Activated CD8-positive, alpha-beta memory T cell treated with anti-CD3 and anti-CD28 coated beads, Interleukin-2, amount 10 ng/mL, durations not matched to agents 7 days and 5 days (primary cell): Measurements from ENCODE around the gene HJV. TPM values are rescaled to one million over a fixed set of nuclear protein-coding genes. Genes with fewer than 3 reads are reported as not detected.

Source experiments
- ATAC-seq: fragments of 150-1000 bp; cut with Tn5 transposase; one replicate; pipeline ENCODE4 v1.10.0; 2021; ENCODE audit warnings: moderate library complexity
- CTCF ChIA-PET: fragments of 350-600 bp; sonication (Branson Sonifier 250); formaldehyde crosslinking; loops from one replicate; lab custom pipeline; 2021; ENCODE audit warnings: antibody characterized with exemption; lab: Charles Lee
- DNase-seq: peaks from one replicate; pipeline ENCODE4 v3.0.0-alpha.2; 2020
- H3K27ac Mint-ChIP-seq: one replicate; pipeline ENCODE4 v1.8.0; 2021; ENCODE audit warnings: mild to moderate bottlenecking, mixed read lengths
- H3K27me3 Mint-ChIP-seq: one replicate; pipeline ENCODE4 v1.8.0; 2021; ENCODE audit warnings: mixed read lengths
- H3K36me3 Mint-ChIP-seq: one replicate; pipeline ENCODE4 v1.8.0; 2021; ENCODE audit warnings: mild to moderate bottlenecking, mixed read lengths
- H3K4me1 Mint-ChIP-seq: one replicate; pipeline ENCODE4 v1.8.0; 2021; ENCODE audit warnings: mixed read lengths
- H3K4me3 Mint-ChIP-seq: one replicate; pipeline ENCODE4 v1.8.0; 2021; ENCODE audit warnings: mild to moderate bottlenecking, moderate library complexity, mixed read lengths
- H3K9me3 Mint-ChIP-seq: one replicate; pipeline ENCODE4 v1.8.0; 2022; ENCODE audit warnings: low read depth, mixed read lengths
- total RNA-seq, 2 experiments: library from RNA; stranded (reverse); gene quantifications; one replicate each; pipeline ENCODE4 v1.2.3, GENCODE V29; 2021

Gene HJV
- total RNA-seq, 2 experiments from 2014 or later = not detected

DNA sequence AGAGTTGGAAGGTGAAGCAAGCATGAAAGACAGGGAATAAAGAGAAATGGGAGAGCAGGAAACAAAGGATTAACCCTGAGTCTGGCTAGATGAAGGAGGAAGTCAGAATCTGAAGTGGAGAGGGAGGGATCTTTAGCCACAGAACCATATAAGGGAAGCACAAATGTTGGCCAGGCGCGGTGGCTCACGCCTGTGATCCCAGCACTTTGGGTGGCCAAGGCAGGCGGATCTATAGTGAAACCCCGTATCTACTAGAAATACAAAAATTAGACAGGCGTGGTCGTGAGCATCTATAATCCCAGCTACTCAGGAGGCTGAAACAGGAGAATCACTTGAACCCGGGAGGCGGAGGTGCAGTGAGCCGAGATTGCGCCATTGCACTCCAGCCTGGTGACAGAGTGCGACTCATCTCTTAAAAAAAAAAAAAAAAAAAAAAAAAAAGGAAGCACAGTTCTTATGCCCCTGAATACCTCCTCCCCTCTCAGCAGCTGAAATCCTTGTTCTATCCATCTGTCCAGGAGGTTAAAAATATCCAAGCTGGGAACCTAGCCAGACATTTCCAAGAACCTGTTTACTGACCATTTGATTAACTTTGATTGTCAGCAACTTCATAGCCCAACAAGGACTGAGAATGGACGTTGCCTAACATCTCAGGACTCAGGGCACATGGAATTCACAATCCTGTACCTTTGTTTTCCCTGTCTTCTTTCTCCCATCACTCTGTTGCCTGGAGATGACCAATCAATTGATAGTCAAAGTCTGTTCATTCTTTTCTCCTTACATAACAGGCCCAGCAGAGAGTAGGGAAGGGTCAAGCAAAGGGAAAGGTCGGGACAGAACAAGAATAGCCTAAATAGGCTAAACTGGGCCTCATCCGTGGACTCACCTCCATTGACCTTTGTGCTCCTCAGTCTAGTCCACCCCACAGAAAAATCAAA lies 35.8 kb downstream of the HJV start:
- ATAC-seq (no peak), DNase-seq (no peak)
- H3K27me3 Mint-ChIP-seq = no peaks in the 10 kb centered on the region
- H3K9me3 Mint-ChIP-seq = no peaks in the 10 kb centered on the region
- H3K4me3 Mint-ChIP-seq = no peak overlapping the region
- H3K36me3 Mint-ChIP-seq = no peaks in the 10 kb centered on the region
- peak overlapping the region; percentile 34 for H3K27ac Mint-ChIP-seq
- CTCF ChIA-PET = interaction anchor here (1.0 to 13.2 kb wide), 4 partner anchors 7 to 23 kb away, joined by 3 to 160 read pairs (median 4); no protein-coding TSS in a partner anchor
- peaks cover 49% of the 10 kb centered on the region for H3K4me1 Mint-ChIP-seq

DNA sequence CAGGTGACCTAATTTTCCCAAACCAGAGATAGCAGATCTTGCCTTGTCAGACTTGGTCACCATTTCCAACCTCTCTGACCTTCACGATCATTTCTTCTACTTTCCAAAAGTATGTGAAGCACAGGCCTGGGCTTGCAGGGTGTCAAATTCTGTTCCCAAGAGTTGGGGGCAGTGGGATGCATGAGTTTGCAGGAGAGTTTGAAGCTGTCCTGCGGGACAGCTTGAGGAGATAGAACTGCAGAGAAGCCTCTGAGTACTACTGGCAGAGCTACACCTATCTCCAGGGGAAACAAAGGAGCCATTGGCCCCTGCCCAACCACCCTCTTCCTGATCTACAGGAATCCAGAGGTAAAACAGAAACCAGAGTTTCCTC lies 36.4 kb downstream of the HJV start:
- ATAC-seq (no peak), DNase-seq (no peak)
- no peaks in the 10 kb centered on the region for H3K9me3 Mint-ChIP-seq
- H3K36me3 Mint-ChIP-seq = no peaks in the 10 kb centered on the region
- peak overlapping the region; percentile 34 for H3K27ac Mint-ChIP-seq
- H3K4me1 Mint-ChIP-seq = peaks cover 48% of the 10 kb centered on the region
- CTCF ChIA-PET = interaction anchor here (0.8 to 13.2 kb wide), 7 partner anchors 6 to 48 kb away, joined by 3 to 160 read pairs (median 3); no protein-coding TSS in a partner anchor
- H3K4me3 Mint-ChIP-seq = no peak overlapping the region
- no peaks in the 10 kb centered on the region for H3K27me3 Mint-ChIP-seq

DNA sequence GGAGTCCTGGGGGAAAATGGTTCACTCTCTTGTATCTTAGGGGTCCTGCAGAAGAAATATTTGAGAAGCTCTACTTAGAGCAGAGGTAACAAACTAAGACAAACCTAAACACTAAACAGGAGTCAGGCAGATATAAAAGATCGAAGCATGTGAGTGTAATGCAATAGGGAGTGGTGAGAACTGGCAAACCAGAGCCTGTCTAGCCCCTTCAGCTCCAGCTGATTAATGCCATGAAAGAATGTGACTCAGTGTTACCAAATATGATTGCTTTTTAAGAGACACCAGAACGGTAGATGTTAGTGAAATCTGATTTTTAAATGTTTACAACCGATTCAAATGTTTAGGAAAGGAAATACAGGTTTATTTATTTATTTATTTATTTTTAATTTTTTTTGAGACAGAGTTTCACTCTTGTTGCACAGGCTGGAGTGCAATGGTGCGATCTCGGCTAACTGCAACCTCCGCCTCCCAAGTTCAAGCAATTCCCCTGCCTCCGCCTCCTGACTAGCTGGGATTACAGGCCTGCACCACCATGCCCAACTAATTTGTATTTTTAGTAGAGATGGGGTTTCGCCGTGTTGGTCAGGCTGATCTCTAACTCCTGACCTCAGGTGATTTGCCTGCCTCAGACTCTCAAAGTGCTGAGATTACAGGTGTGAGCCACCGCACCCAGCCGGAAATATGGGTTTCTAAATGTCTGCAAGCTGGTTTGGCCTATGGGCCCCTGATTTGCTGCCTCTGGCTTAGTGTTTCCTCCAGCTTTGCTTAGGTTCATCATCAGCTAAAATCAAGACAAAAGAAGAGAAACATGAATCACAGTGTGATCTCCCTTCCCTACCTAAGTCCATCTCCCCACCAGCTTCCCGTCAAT lies 37.3 kb downstream of the HJV start:
- CTCF ChIA-PET = interaction anchor here (0.7 to 2.0 kb wide), 10 partner anchors 9 to 93 kb away, joined by 3 to 5 read pairs (median 3); no protein-coding TSS in a partner anchor
- peaks cover 48% of the 10 kb centered on the region for H3K4me1 Mint-ChIP-seq
- ATAC-seq = no peak
- H3K27ac Mint-ChIP-seq = peak overlapping the region; percentile 34
- H3K27me3 Mint-ChIP-seq = no peaks in the 10 kb centered on the region
- H3K9me3 Mint-ChIP-seq = no peaks in the 10 kb centered on the region
- no peak overlapping the region for H3K4me3 Mint-ChIP-seq
- H3K36me3 Mint-ChIP-seq = no peaks in the 10 kb centered on the region
- peak; percentile 60 for DNase-seq

DNA sequence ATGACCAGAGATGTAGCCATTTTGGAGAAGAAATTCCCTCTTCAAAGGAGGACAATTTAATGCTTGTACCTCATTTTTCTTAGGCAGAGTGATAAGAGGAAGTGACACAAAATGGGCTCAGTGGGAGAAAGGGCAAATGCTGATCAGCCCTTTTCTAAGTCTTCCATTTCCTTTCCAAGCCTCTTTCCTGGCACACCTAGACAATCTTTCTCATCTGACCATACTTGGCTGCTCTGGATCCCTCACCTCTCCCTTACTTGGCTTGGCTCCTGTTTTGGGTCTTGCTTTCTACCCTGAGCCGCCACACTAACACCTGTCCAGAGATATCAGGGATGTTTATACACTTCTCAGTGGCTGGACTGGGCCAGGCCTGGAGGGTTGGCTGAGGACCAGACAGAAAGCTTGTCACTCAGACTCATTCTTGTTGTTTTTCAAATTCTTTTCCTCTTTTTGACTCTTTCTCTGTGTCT lies 38.3 kb downstream of the HJV start:
- no peak overlapping the region for H3K27ac Mint-ChIP-seq

DNA sequence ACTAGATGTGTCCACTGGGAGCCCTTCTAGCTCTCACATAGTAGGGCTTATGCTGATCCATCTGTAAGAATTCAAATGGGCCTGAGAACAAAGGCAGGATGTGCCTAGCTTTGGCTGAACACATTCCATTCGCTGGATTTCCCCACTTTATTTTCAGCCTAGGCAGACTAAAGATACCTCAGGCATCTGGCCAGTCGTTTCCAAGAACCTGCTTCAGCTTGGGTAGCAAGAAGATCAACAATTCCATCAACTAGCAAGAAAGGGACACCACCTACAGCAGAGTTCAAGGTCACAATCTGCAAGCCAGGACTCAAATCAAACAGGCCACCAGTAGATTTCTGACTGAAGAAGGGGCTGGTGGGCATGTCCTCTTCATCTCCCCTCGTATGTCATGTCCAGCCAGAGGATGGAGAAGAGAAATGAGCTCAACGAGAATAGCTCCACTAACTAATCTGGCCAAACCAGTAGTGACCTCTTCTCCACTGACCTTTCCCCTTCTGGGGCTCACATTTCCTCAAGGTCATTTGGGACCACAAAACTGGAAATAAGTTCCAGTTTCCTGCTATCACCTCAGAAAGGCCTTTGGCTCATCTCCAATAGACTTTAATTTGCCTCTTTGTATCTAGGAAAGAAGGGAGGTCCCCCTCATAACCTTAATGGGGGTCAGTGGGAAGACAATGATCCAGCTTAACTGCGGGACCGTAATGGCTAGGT lies 39.4 kb downstream of the HJV start:
- CTCF ChIA-PET = interaction anchor here (6.4 to 8.5 kb wide), 5 partner anchors 10 to 136 kb away, joined by 48 to 253 read pairs (median 95); partner anchors contain the start of genes ANKRD34A, NUDT17, POLR3GL and TXNIP
- DNase-seq (no peak), ATAC-seq (no peak)
- no peaks in the 10 kb centered on the region for H3K9me3 Mint-ChIP-seq
- H3K4me1 Mint-ChIP-seq = peaks cover 43% of the 10 kb centered on the region
- no peaks in the 10 kb centered on the region for H3K27me3 Mint-ChIP-seq
- no peak overlapping the region for H3K4me3 Mint-ChIP-seq
- H3K36me3 Mint-ChIP-seq = peaks cover 3% of the 10 kb centered on the region
- H3K27ac Mint-ChIP-seq = peak overlapping the region; percentile 38

More for the DNA sequence above, 38.3 kb downstream of the HJV start:
- DNase-seq (no peak), ATAC-seq (no peak)
- Mint-ChIP-seq H3K4me3 (no peak overlapping the region), H3K27me3 (no peaks in the 10 kb centered on the region), H3K9me3 (no peaks in the 10 kb centered on the region), H3K4me1 (peaks cover 43% of the 10 kb centered on the region), H3K36me3 (no peaks in the 10 kb centered on the region)
- CTCF ChIA-PET = interaction anchor here (1.6 to 8.0 kb wide), 2 partner anchors 9 to 13 kb away, joined by 5 to 160 read pairs; partner anchors contain the start of gene TXNIP

DNA sequence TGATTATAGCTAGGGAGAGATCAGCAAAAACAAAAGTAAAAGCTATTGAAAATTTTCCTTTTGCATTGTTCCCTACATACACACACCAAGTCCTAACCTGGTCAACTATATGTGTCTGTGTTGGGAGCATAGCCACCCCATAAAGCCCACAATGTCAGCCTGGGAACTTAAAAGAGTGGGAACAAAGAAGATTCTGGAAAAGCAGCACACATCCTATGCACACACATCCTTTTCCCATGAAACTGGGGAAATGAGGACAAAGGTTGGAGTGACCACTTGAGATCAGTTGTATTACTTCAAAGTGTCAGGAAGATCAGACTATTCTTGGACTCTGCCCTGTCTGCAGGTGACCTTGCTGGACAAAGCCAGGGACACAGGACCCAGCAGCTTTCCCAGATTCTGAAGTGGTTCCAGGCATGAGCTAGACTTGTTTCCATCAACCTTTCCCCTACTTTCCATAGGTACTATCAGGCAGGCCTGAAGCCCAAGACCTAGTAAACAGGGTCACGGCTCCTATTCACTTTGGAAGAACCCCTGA lies 41.0 kb downstream of the HJV start:
- H3K4me3 Mint-ChIP-seq = no peak overlapping the region
- H3K27ac Mint-ChIP-seq = no peak overlapping the region
- no peaks in the 10 kb centered on the region for H3K27me3 Mint-ChIP-seq
- ATAC-seq (no peak), DNase-seq (no peak)
- H3K4me1 Mint-ChIP-seq = peaks cover 36% of the 10 kb centered on the region
- CTCF ChIA-PET = interaction anchor here (1.4 to 8.5 kb wide), 10 partner anchors 11 to 134 kb away, joined by 4 to 253 read pairs (median 37); partner anchors contain the start of genes ANKRD34A, LIX1L, NUDT17 and PIAS3
- H3K36me3 Mint-ChIP-seq = peaks cover 3% of the 10 kb centered on the region
- no peaks in the 10 kb centered on the region for H3K9me3 Mint-ChIP-seq

DNA sequence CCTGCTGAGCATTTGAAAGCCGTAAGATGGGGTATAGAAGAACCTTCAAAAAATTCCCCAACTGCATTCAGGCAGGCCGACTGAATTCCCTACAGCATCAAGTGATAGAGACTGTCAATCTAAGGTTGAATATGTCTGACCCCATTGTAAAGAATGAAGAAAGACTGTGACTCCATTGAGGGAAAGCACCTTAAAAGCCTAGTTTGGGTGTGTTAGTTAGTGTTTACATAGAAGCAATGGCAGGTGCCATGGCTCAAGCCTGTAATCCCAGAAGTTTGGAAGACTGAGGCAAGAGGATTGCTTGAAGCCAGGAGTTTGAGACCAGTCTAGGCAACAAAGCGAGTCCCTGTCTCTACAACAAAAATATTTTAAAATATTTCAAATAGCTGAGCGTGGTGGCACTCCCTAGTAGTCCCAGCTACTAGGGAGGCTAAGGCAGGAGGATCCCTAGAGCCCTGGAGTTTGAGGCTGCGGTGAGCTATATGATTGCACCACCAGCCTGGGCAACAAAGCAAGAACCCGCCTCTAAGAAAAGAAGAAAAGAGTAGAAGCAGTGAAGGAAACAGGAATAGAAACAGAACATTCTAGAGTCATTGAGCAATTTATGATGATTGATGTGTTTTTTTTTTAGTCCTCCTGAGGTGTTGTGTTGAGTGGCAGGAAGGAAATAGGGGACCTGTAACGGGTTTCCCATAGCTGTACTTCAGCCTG lies 41.6 kb downstream of the HJV start:
- no peaks in the 10 kb centered on the region for H3K9me3 Mint-ChIP-seq
- peak; percentile 7 for ATAC-seq
- CTCF ChIA-PET = interaction anchor here (1.0 to 8.5 kb wide), 15 partner anchors 12 to 134 kb away, joined by 3 to 253 read pairs (median 18); partner anchors contain the start of genes ANKRD34A, LIX1L, NUDT17 and PIAS3
- no peaks in the 10 kb centered on the region for H3K27me3 Mint-ChIP-seq
- no peak for DNase-seq
- peaks cover 30% of the 10 kb centered on the region for H3K4me1 Mint-ChIP-seq
- H3K36me3 Mint-ChIP-seq = peaks cover 3% of the 10 kb centered on the region
- no peak overlapping the region for H3K27ac Mint-ChIP-seq
- H3K4me3 Mint-ChIP-seq = no peak overlapping the region

DNA sequence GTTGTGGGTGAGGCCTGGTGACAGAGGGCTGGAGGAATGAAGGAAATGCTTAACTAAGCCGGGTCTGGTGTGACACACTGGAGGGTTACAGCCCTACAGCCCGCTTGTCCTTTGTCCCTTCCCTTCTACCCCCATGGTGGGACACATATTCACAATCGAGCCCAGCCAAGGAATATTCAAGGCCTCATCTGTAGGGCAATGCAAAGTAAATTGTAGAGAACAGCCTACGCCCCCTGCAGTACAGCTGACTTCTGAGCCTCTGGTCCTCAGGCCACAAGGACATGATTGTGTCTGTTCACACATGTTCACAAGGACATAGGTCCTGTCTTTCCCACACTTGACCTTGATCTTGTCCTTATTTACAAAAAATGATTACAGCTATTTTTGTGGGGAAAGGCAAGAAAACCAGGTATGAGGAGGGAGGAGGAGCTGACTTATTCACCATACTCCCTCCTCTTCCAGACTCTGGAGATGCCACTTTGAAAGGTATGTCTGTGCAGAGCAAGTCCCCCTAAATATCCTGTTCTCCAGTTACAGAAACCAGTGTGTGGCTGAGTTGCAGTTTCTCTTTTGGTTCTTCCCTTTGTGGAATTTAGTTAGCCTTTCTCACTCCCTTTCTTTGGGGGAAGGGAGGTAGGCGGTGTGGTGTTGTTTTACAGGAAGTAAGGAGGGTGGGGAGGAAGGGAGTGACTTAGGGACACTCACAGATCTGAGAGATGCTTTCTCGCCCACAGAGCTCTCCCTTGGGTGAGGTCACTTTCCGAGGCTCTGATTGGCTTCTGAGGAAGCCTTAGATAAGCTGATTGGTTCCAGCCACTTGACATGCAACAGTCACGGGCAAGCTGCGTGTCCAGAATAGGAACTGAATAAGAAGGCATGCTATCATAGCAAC lies 42.4 kb downstream of the HJV start:
- peaks cover 3% of the 10 kb centered on the region for H3K36me3 Mint-ChIP-seq
- no peak overlapping the region for H3K27ac Mint-ChIP-seq
- peak; percentile 96 for DNase-seq
- CTCF ChIA-PET = interaction anchor here (0.5 to 8.5 kb wide), 19 partner anchors 13 to 133 kb away, joined by 3 to 253 read pairs (median 13); partner anchors contain the start of genes ANKRD34A, LIX1L, NUDT17 and PEX11B
- no peaks in the 10 kb centered on the region for H3K9me3 Mint-ChIP-seq
- no peak overlapping the region for H3K4me3 Mint-ChIP-seq
- peak; percentile 93 for ATAC-seq
- no peaks in the 10 kb centered on the region for H3K27me3 Mint-ChIP-seq
- peaks cover 25% of the 10 kb centered on the region for H3K4me1 Mint-ChIP-seq

DNA sequence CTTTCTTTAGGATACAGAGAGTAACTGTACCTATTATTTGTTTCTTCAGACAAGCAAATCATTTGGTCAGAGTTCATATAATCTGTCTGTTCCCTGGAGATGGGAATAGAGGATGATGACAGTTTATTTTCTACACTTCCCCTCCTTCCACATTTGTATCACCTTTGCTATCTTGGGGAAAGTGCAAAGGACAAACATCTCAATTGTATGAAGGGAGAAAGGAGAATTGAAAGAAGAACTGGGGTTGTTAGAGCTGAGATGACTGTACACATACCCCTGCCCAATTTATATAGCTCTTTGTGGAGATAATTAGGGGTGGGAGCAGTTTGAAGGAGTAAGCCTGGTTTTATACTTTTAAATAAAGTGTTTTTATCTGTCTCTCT lies 43.1 kb downstream of the HJV start:
- peaks cover 3% of the 10 kb centered on the region for H3K36me3 Mint-ChIP-seq
- H3K27ac Mint-ChIP-seq = no peak overlapping the region
- H3K9me3 Mint-ChIP-seq = no peaks in the 10 kb centered on the region
- no peak overlapping the region for H3K4me3 Mint-ChIP-seq
- CTCF ChIA-PET = interaction anchor here (1.2 to 8.5 kb wide), 16 partner anchors 13 to 132 kb away, joined by 3 to 253 read pairs (median 16); partner anchors contain the start of genes ANKRD34A, LIX1L, NUDT17 and PEX11B
- DNase-seq = no peak
- peaks cover 22% of the 10 kb centered on the region for H3K4me1 Mint-ChIP-seq
- H3K27me3 Mint-ChIP-seq = no peaks in the 10 kb centered on the region
- ATAC-seq = no peak

DNA sequence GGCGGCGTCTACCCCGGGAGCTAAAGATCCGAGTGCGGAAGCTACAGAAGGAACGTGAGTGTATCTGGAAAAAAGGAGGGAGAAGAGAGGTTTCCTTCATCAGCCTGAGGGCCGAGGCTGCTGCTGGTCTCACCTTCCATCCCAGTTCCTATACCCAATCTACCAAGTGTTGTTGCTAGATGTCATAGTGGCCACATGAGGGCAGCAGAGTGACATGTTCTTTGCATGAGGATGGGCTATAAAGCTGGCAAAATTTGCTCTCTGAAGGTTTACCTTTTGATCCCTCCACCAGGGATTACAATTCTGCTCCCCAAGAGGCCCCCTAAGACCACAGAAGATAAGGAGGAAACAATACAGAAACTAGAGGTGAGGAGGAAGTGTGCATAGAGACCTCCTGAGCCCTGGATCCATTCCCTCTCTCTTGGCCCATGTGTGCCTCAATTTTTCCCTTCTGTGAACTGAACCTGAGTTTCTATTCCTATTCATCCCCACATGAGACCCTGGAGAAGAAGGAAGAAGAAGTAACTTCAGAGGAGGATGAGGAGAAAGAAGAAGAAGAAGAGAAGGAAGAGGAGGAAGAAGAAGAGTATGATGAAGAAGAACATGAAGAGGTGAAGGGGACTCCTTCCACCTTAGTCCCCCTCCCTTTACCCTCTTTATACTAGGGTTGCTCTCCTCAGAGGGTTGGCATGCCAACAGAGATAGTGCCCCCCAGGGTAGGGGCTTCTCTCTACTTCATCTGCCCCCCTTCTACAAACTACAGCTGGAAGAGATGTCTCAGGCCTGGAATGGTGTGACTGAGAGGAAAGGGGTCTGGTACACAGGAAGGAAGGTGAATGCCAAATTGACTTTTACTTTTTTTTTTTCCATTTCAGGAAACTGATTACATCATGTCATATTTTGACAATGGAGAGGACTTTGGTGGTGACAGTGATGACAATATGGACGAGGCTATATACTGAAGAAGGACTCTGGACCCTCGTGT lies 43.8 kb downstream of the HJV start:
- CTCF ChIA-PET = interaction anchor here (0.6 to 8.5 kb wide), 26 partner anchors 12 to 136 kb away, joined by 3 to 253 read pairs (median 9); partner anchors contain the start of genes ANKRD34A, LIX1L, NUDT17 and PEX11B
- peaks cover 3% of the 10 kb centered on the region for H3K36me3 Mint-ChIP-seq
- H3K27me3 Mint-ChIP-seq = no peaks in the 10 kb centered on the region
- H3K4me3 Mint-ChIP-seq = no peak overlapping the region
- no peaks in the 10 kb centered on the region for H3K9me3 Mint-ChIP-seq
- H3K27ac Mint-ChIP-seq = no peak overlapping the region
- peak; percentile 34 for ATAC-seq
- H3K4me1 Mint-ChIP-seq = peaks cover 15% of the 10 kb centered on the region
- peak; percentile 86 for DNase-seq
